Adrenal gland (tissue), 12 donors: ENCODE measurements around the gene RTL1. TPM values are rescaled to one million over a fixed set of nuclear protein-coding genes. Genes with fewer than 3 reads are reported as not detected.

Source experiments
- DNase-seq, 7 donors: peaks; one replicate each; pipeline ENCODE4 v3.0.0-alpha.2; 2019 to 2020
- H3K27ac ChIP-seq, 5 donors: fragments of 200-600 bp; sonication (generic) in 4 of 5; 1 replicate in 3 of 5; 2 replicates in 2 of 5; pipeline versions ENCODE4 v1.5.1 to v1.8.0; 2016 to 2020; ENCODE audit warnings: mild to moderate bottlenecking in 1 of 5
- H3K27me3 ChIP-seq: fragments of 200-600 bp; 2 replicates; pipeline ENCODE4 v1.8.0; 2021
- H3K36me3 ChIP-seq, 2 donors: fragments of 200-600 bp; replicated peaks in 1 of 2; 1 replicate in 1 of 2; 2 replicates in 1 of 2; pipeline versions ENCODE4 v1.5.1 to v1.8.0; 2018 to 2022
- H3K4me1 ChIP-seq, 2 donors: fragments of 200-600 bp; replicated peaks in 1 of 2; 1 replicate in 1 of 2; 2 replicates in 1 of 2; pipeline versions ENCODE4 v1.5.1 to v1.8.0; 2018 to 2021
- H3K4me3 ChIP-seq, 4 donors: fragments of 200-600 bp; sonication (generic) in 3 of 4; one replicate each; pipeline ENCODE4 v1.5.1; 2016 to 2018
- H3K9me3 ChIP-seq, 3 donors: fragments of 200-600 bp; sonication (generic) in 1 of 3; replicated peaks in 1 of 3; 1 replicate in 2 of 3; 2 replicates in 1 of 3; pipeline versions ENCODE4 v1.5.1 to v1.8.0; 2016 to 2021
- CTCF ChIP-seq, 6 experiments: fragments of 450-650 bp in 4 of 6; fragments of 200-600 bp in 2 of 6; sonication (generic) in 1 of 6; IDR thresholded peaks; 1 replicate in 5 of 6; 2 replicates in 1 of 6; pipeline versions ENCODE4 v1.5.1 to v1.8.0; 2016 to 2021; ENCODE audit warnings: antibody characterized with exemption in 6 of 6, mild to moderate bottlenecking in 2 of 6, moderate library complexity in 1 of 6
- POLR2A ChIP-seq, 2 donors: fragments of 450-650 bp; IDR thresholded peaks; one replicate each; pipeline ENCODE4 v1.6.1; 2017; ENCODE audit warnings: antibody characterized with exemption in 2 of 2, mild to moderate bottlenecking in 2 of 2, moderate library complexity in 1 of 2
- WGBS, 4 donors: extraction: QIAGEN DNeasy Blood & Tissue Kit in 2 of 4; methylation state at CpG; one replicate each; pipeline versions ENCODE4 v1.1.5 to v1.1.7; 2013 to 2017; 5-methylcytosine and 5-hydroxymethylcytosine counted together
- intact Hi-C, 2 donors: fragments of 100-400 bp; cut with DNase I; formaldehyde crosslinking; loops; one replicate each; pipeline versions ENCODE4 v1.14.1 to v1.15.0; 2022 to 2023
- polyA plus RNA-seq, 3 donors: library from polyadenylated mRNA; stranded (reverse); fragments of 200-250 nt in 2 of 3; fragments of 350-450 nt in 1 of 3; fragmentation: Illumina TruSeq in 1 of 3; extraction: RNeasy Lipid Tissue Mini Kit (QIAGEN cat#74804) in 1 of 3; gene quantifications; one replicate each; pipeline ENCODE4 v1.2.3, GENCODE V29; 2013 to 2014
- total RNA-seq, 9 donors: library from RNA; depleted of rRNA in 4 of 9; stranded (reverse); fragments of >200 nt in 4 of 9; fragments of 120-200 nt in 1 of 9; fragmentation: NEBNext Ultra II Directional in 1 of 9; extraction: Animal tissue kit (Norgen Biotek cat#: 25700) in 1 of 9; gene quantifications; one replicate each; pipeline versions ENCODE4 v1.1.0 to v1.2.4, GENCODE V29; 2013 to 2023
- donor health status: healthy with polysubstance abuse.
- donor health status: Bipolar disorder and iron deficiency.
- donor health status: DM: yes; HTN: yes; CAD: no.
- donor health status: DM: no; HTN: no; CAD: no.
- donor health status: DM: no; HTN: no; CAD: no.
- donor health status: DM: yes; HTN: yes; CAD: no.

RTL1 gene
- total and polyA plus RNA-seq, 12 donors: 0.11 to 6.2 (median 1.0) TPM; not detected in 3

DNA sequence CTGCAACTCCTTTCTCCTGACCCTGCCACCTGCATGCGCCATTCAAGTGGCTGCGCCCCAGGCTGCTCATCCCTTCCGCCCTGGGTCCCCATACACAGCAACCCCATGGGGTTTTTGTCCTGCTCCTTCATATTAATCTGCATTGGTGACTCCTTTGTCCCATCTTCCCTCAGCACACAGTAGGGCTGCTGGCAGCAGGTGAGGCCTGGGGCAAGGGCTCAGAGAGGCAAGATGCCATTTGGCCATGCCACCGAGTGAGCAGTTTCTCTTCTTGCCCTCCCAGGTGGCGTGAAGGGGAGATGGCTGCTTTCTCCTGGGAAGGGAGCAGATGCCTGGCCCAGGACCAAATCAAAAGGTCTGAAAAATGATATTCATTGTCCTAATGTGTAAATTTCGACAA, 9.1 kb downstream of the RTL1 start:
- H3K9me3 ChIP-seq: no peaks in the 10 kb centered on the region
- peak in 4 of 7 donors; percentile 6 to 17 (median 14) for DNase-seq
- peaks cover 0 to 61% of the 10 kb centered on the region in 2 donors for H3K36me3 ChIP-seq
- no peaks in the 10 kb centered on the region for H3K27me3 ChIP-seq
- intact Hi-C loops: no loop called here
- peaks cover 15 to 48% of the 10 kb centered on the region in 2 donors for H3K4me1 ChIP-seq
- H3K27ac ChIP-seq: peak overlapping the region in 1 of 5 donors; percentile 44
- 86 to 90% (median 89%) methylated on average over 6 of the region's 6 CpGs for WGBS, 4 donors
- TF ChIP-seq POLR2A (IDR thresholded peaks at IDR 0.05): no peak
- no peak for TF ChIP-seq CTCF (IDR thresholded peaks at IDR 0.05)
- no peak overlapping the region for H3K4me3 ChIP-seq

- TF ChIP-seq POLR2A (IDR thresholded peaks at IDR 0.05) (no peak), CTCF (IDR thresholded peaks at IDR 0.05) (no peak)
- peak in 3 of 7 donors; percentile 10 to 43 (median 13) for DNase-seq
- Histone ChIP-seq H3K4me3 (no peak overlapping the region), H3K27ac (peak overlapping the region in 1 of 5 donors; percentile 44), H3K9me3 (no peaks in the 10 kb centered on the region), H3K4me1 (peaks cover 10 to 48% of the 10 kb centered on the region in 2 donors), H3K27me3 (no peaks in the 10 kb centered on the region), H3K36me3 (peaks cover 0 to 57% of the 10 kb centered on the region in 2 donors)
- intact Hi-C loops: no loop called here
- 75 to 87% (median 85%) methylated on average over 11 of the region's 11 CpGs for whole genome bisulfite sequencing, 4 donors
Measured at GRCh38 chr14:100893760-100894159, 9.8 kb downstream of the RTL1 start.

GRCh38 chr14:100893228-100893601, 10.3 kb downstream of the RTL1 start:
- DNase-seq: peak in 2 of 7 donors; percentile 6 to 44
- Histone ChIP-seq H3K4me1 (peaks cover 10 to 48% of the 10 kb centered on the region in 2 donors), H3K9me3 (no peaks in the 10 kb centered on the region), H3K27ac (no peak overlapping the region), H3K27me3 (no peaks in the 10 kb centered on the region), H3K4me3 (no peak overlapping the region), H3K36me3 (peaks cover 0 to 53% of the 10 kb centered on the region in 2 donors)
- TF ChIP-seq POLR2A (IDR thresholded peaks at IDR 0.05) (no peak), CTCF (IDR thresholded peaks at IDR 0.05) (no peak)
- 80 to 85% (median 84%) methylated on average over 8 of the region's 8 CpGs for WGBS, 4 donors
- intact Hi-C loops: no loop called here

DNA sequence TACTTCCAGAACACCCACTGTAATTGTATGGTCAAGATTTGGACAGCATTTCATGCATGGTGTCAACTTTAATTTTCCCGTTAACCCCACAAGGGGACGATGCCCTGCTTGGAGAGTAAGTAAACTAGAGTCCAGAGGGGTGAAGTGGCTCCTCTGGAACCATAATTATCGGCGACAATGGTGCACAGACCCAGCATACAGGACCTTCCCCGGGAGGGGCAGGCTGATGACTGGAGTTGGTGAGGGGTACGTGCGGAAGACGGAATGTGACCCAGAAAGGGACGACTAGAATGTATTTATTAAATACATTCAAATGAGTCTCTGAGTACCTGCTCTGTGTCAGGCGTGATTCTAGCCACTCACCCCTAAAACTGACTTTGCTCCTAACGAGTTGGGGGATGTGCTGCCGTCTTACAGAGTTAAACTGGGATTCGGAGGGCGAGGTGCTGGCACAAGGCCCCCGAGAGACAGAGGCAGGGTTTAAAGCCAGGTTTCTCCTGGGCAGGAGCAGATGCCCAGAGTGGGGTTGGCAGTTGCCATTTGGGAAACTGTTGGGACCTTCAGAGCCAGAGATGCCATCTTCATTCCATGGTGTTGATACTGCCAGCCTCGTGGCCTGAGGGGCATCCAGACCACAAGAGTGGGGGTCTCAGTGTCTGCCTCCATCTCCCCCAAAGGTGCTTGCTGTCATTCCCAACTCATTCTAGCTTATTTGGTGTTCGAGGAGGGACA, 10.9 kb downstream of the RTL1 start:
- peaks cover 0 to 48% of the 10 kb centered on the region in 2 donors for H3K36me3 ChIP-seq
- no peaks in the 10 kb centered on the region for H3K9me3 ChIP-seq
- intact Hi-C loops: no loop called here
- WGBS, 4 donors: 83 to 89% (median 86%) methylated on average over 16 to 17 of the region's 17 CpGs
- no peak overlapping the region for H3K4me3 ChIP-seq
- no peak overlapping the region for H3K27ac ChIP-seq
- no peaks in the 10 kb centered on the region for H3K27me3 ChIP-seq
- DNase-seq: peak in 3 of 7 donors; percentile 6 to 46 (median 16)
- peaks cover 10 to 49% of the 10 kb centered on the region in 2 donors for H3K4me1 ChIP-seq
- TF ChIP-seq POLR2A (IDR thresholded peaks at IDR 0.05): no peak
- TF ChIP-seq CTCF (IDR thresholded peaks at IDR 0.05): no peak
